ENCODE data around the gene KHDRBS2.

Gene KHDRBS2

DNA sequence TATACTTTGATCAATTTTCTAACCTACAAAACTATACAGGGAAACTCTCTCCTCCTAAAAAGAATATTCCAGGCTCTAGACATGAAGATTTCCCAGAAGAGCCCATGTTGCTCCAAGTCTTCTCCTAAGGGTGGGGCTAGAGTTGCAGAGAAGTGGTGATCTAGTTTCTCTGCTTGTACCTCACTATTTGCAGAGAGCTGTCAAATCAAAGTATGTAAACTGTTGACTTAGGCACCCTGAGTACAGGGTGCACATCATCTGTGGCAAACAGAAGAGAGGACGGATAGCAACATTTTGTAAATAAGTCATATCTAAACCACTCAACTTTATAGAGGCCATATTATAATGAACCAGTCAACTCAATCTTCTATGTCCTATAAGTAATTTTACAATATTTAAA is 250.1 kb downstream of the KHDRBS2 start:
- no peak for DNase-seq

DNA sequence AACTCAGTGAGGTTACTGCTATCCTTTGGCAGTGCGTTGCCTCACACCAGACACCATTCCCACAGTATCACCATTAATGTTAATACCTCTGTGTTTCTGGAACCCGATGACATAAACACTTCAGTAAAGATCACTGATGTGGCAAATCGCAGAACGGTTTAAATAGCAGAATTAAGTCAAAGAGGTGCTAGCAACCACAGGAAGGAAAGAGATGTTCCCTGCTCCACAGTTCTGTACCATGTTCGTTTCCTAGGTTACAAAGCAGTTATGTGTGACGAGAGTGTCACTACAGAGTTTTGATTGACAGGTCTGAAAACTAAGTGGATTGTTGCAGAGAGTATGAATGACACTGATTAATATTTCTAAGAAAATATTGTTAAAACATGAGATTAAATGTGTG is 272.3 kb downstream of the KHDRBS2 start:
- no peak for DNase-seq

DNA sequence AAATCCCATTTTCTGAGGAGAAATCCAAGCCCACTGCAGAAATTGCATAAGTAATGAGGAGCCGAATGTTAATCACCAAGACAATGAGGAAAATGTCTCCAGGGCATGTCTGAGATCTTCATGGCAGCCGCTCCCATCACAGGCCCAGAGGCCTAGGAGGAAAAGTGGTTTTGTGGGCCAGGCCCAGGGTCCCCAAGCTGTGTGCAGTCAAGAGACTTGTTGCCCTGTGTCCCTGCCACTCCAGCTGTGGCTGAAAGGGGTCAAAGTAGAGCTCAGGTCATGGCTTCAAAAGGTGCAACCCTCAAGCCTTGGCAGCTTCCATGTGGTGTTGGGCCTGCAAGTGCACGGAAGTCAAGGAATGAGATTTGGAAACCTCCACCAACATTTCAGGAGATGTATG is 276.6 kb downstream of the KHDRBS2 start:
- DNase-seq: no peak

DNA sequence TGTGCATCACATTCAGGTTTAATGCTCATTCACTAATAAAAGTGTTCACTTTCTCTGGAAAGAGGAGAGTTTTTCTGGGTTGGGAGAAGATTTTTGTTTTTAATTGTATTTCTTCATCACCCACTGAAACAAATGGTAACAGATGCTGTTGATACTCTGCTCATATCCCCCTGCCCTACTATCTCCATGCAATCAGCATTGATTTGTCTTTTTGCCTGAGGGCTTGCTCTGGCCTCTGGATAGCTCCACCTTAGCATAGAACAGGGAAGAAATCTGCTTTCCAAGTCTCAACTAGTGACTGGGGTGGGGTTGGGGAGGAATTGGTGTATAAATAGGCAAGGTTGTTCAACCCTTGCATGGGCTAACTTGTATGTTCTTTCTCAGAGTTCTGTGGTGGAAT is 296.4 kb downstream of the KHDRBS2 start:
- no peak for DNase-seq

DNA sequence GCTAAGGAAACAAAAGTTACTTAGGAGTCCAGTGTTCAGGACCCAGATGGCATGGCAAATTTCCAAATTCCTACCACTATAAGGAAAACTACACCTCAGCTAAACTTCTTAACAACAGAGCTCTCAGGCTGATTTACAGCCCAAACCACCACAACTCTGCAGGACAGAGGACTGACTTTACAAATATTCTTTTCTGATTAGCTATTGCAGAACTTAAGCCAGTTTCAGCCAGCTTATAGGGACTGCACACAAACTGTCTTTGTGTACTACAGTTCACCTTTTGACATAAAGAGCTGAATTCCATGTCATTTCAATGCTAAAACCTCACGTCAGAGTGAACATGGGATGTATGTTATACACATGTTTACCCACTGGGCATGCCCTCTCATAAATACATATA is 305.4 kb downstream of the KHDRBS2 start:
- DNase-seq: no peak

DNA sequence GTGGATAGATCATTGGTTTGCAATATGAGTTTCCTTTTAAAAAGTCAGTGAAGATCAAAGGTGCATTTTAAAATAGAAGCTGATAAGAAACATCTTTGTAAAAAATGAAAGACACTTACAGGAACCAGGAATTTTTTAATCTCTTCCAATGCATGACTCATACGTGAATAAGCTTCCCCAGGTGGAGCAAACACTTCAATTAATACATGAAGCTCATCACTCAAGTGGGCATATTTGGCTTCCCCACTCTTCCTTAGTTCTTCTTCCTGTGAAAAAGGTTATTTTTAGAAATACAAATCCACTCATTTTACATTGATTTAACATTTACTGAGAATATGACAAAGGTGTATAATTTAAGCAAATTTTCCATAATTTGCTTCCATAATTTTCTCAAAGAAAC is 308.1 kb downstream of the KHDRBS2 start:
- DNase-seq: no peak

DNA sequence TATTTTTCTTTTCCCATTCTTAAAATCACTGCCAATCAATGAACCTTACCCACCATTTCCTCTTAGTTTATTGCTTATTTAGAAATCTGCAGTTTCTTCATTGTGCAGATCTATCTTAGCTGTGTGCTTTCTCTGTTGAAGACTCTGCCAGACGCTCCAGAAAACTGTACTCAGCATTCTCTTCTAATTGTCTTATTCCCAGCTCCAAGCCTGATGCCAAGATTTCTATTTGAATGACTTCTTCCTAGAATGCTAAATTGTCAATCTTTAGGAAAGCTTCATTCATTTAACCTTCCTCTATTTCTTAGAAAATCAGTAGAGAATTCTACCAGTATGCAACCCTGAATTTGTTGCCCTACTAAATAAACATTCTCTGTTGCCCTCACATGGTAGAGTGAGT is 308.9 kb downstream of the KHDRBS2 start:
- no peak for DNase-seq

DNA sequence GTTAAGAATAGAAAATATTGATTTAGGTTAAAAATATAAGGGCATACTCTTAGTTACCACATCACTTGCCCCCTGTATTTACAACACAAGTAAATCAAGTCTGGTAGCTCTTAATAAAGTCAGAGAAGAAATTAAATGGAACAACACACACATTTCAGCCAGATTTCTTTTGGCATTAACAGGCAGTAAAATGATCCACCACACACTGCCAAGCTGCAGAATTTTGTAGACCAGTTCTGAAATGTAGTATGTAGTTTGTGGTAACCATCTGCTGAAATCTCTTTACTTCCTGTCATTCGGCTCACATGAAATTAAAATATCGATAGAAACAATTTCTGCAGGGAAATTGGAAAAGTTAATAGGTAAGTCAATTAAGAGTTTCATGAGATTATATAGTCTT is 326.8 kb downstream of the KHDRBS2 start:
- DNase-seq: no peak

DNA sequence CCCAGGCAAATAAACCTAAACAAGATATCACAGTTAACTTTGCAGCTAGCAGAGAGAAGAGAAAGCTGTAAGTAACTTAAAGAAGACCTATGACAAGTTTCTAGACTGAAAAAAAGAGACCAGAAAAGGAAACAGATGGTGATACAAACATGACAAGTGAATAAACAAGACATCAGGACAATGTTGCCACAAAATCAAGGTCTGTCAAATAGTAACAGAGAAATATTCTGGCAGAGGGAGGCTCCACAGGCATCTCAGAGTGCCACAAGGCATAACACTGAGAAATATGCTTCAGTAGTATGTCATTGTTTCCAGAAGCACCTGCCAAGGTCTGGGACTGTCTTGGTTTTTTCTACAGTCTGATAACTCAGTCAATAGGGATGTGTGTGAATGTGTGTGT is 332.2 kb downstream of the KHDRBS2 start:
- DNase-seq: no peak

DNA sequence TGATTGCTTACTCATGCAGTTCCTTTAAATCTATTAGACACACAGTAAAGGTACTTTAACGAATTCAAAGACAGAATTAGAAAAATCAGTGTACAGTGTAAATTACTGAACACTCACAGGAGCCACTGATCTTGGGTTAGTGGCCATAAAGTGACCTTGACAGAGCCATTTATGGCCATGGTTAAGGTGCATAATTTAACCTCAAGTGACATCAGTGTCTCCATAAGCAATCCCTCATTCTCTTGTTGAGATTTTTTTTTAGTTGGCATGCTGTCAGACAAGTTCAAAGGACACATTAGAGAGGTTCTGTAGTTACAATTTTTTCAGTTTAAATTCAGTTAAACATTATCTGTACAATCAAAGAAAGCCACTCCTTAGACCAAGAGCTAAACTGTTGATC is 334.4 kb downstream of the KHDRBS2 start:
- no peak for DNase-seq

DNA sequence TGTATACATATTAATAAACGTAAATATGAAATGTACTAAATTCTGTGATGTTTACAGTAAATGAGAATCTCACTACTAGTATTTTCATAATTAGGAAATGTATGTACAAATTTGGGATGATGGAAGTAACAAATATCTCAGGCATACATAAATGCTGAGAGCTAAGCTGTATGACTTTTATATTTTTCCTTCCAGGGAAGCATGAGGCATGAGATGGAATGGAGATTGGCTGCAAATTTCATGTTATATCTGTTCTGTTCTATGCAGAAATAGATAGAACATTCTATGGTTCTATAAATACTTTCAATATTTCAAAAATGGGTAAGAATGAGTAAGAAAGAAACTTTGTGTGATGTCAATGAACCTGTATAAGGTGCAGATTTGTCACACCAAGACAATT is 335.2 kb downstream of the KHDRBS2 start:
- DNase-seq: no peak

DNA sequence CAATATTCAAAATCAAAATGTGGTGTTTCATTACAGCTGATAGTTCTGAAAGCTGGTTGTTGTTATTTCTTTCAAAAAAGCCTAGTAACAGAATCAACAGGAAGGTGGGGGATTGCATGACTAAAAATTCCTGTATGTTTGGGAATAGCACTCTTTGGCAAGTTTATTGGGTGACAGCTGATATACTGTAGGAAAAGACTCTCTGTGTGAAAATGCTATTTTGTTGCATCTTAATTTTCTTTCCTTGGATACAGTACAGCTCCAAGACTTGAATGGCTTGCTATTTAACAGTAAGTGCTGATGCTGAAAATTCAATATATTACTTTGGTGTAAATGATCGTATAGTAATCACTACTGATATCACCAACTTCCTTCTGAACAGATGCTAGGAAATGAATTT is 336.1 kb downstream of the KHDRBS2 start:
- DNase-seq: no peak

DNA sequence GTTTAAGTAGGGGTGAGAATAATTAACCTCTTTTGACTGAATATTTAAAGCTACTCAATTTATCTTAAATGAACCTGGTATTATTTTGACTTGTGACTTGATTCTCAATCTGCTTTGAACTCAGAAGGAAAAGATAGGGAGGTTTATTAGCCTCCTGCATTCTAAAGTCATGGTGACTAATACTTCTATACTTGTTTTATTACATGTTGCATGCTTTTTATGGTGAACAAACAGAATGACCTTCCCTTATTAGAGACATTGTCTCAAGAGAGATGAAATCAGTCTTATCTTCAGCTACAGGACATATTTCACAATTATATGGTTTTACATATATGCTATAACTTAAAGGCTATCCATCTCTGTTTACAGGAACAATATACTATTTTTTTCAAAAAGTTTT is 336.9 kb downstream of the KHDRBS2 start:
- no peak for DNase-seq

DNA sequence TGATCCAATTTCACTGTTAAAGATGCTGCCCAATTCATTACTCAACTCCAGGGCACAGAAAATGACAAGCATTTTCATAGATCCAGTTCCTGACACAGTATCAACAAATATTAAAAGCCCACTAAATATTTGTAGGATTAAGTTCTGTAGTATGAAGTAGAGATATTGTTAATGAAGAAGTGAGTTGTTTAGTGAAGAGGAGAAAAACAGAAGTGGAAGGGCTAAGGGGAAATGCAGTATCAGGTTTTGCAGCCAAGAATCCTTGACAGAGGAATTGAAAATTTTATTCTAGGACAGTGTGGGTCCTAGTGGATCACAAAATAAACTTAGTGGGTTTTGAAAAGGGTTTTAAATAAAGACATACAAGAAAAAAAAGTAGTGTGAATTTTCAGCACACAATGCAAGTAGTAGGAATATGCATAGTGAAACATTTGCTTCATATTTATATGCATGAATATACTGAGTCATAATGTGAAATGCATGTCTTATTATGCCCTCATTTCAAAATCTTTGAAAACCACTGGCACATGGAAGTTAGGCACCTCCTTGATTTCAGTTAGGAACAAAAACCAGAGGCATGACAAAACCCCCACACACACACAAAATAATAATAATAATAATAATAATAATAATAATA is 338.6 kb downstream of the KHDRBS2 start:
- DNase-seq: no peak

DNA sequence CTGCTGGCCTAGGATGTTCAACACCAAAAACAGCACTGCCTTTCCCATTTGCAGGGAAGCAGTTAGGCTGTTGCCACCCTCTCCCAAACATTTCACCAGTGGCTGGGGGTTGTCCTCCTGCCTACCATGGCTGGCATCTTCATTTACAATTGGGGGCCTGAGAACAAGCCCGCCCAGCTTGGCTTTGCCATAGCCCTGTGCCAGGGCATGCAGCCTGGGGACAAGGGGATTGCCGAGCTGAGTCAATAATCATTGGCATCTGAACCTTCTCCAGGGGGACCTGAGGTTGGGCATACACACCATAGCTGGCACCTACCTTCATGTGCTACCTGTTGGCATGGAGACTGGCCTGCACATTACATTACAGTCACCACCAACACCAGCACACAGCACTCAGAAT is 345.1 kb downstream of the KHDRBS2 start:
- no peak for DNase-seq

DNA sequence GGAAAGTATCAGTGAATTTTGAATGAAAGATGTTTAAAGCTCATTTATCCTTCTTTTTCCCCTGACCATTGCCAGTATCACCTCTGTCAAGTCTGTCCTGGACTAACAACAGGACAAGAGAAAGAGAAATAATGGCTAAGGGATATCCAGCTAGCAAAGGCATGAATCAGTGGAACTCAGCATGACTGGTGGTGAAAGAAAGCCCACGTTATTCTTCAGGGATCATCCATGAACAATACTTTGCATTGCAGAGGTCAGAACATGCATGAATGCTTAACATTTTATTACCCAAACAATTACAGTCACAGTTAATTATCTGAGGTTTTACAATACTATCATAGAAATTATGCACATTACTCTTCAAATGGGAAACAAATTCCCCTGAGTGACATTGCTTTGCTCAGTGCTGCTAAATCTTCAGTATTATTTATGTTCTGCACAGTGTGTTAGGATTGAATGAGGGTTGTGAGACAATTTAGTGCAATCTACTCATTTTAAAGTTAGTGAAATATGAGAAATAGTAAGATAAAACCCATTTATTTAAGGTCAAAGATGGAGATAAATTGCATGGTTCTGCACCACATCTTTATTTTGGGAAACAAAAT is 350.7 kb downstream of the KHDRBS2 start:
- no peak for DNase-seq

DNA sequence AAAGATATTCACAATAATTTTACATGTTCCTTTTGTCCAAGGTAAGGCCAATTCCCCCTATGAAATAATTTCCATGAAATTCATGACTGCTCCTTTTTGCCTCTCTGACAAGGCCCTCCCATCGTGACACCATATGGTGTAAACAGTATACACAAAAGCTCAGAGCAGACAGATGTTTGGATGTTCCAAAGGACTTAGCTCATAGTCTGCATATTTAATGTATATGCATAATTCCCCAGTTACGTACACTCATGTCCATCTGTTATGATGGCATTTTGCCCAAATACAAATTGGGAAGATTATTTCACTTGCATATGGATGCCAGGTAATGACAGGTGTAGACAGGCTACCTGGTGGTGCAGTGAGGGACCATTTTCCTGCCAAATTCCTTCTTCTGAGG is 376.5 kb downstream of the KHDRBS2 start:
- no peak for DNase-seq

DNA sequence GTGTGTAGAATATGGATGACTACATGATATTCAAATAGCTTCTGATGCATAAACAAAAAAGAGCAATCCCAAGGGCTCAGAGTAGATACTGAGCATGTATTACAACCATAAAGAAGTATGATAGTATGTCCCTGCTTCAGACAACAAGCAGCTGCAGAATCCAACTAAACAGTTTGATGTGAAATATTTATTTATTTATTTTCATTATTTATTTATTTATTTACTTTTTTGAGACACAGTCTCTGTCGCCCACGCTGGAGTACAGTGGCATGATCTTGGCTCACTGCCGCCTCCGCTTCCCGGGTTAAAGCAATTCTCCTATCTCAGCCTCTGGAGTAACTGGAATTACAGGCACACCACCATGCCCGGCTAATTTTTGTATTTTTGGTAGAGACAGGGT is 384.3 kb downstream of the KHDRBS2 start:
- no peak for DNase-seq

DNA sequence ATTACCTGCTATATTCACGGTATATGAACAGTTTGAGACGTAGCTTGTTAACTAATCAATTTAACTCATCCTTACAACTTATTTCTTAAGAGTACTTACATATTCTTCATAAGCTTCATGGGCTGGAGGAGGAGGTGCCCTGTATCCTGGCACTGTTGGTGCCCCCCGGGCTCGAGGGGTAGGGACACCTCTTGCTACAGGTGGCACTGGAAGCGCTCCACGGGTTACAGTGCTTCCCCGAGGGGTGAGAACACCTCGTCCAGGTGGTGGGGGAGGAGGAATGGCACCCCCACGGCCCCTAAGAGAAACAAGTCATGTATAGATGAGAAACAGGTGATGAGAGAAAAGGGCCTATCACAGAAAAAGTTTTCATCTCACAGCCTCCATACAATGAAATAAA is 391.5 kb downstream of the KHDRBS2 start:
- no peak for DNase-seq

DNA sequence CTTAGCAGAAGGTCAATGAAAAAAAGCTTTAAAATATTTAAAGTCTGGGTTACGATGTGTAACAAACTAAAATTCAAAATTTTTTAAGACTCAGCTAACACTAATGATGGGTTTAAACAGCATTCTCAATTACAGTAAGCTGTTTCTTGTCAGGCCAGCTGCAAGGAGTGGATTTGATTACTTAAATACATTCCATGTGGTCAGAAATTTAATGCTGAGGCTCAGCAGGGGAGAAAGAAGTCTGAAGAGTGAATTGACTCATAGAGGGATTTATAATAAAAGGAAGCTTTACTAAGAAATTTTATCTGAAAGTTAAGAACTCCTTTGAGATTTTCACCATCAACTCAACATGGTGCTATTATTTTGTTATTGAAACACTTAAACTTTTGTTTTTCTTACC is 398.6 kb downstream of the KHDRBS2 start:
- no peak for DNase-seq

DNA sequence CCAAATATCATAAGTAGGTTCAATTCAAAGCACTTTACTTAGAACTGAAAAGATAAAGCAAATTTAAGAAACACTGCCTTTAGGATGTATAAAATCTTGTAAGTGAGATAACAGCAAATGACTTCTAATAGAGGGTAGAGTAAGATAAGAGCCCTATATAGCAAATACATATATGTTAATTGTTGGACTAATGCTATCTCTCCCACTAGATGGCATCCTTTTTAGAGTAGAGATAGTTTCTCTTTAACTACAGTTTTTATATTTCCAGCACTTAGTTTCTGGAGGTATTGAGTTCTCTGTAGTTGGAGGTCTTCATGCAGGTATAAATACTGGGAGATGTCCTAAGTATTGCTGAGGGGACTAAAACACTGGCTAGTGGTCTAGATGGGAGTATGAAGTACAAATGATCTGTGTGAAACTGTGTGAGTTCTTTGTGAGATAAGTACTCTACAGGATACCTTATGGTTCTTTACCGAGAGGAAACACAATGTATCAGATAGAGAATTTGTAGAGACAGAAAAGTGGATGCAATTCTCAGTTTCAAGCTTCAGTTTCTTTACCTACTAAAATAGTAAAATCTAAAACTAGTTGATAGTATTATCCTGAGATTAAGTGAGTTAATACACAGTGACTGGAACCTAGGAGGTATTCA is 399.3 kb downstream of the KHDRBS2 start:
- no peak for DNase-seq

DNA sequence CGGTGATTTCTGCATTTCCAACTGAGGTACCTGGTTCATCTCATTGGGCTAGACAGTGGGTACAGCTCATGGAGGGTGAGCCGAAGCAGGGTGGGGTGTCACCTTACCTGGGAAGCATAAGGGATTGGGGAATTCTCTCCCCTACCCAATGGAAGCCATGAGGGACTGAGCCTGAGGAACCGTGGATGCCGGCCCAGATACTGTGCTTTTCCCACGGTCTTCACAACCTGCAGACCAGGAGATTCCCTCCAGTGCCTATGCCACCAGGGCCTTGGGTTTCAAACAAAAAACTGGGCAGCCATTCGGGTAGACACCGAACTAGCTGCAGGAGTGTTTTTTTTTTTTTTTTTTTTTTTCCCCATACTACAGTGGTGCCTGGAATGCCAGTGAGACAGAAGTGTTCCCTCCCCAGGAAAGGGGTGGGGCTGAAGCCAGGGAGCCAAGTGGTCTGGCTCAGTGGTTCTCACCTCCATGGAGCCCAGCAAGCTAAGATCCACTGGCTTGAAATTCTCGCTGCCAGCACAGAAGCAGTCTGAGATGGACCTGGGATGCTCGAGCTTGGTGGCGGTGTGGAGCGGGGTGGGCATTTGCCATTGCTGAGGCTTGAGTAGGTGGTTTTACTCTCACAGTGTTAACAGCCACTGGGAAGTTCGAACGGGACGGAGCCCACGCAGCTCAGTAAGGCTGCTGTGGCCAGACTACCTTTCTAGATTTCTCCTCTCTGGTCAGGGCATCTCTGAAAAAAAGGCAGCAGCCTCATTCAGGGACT is 416.2 kb downstream of the KHDRBS2 start:
- no peak for DNase-seq
